Measurements from ENCODE around the gene LEUTX.
"Not testable (repeated sequence)": the region's sequence is repeated elsewhere in the genome, so short reads cannot be mapped to it uniquely, and the experiment has no call there.

LEUTX gene

GRCh38 chr19:39807846-39808364, 29.3 kb downstream of the LEUTX start:
- H3K27ac Mint-ChIP-seq, result no peak overlapping the region
- no peak for TF ChIP-seq CTCF (IDR thresholded peaks at IDR 0.05; ENCODE audit: unreplicated experiment in 3 of 3)
- H3K36me3 Mint-ChIP-seq (ENCODE audit: low read depth), result no peaks in the 10 kb centered on the region
- H3K27me3 Mint-ChIP-seq (ENCODE audit: low read depth), result no peaks in the 10 kb centered on the region
- no peak overlapping the region for H3K4me3 Mint-ChIP-seq
- H3K9me3 Mint-ChIP-seq, result peaks cover 5% of the 10 kb centered on the region
- H3K4me1 Mint-ChIP-seq, result peaks cover 24% of the 10 kb centered on the region

GRCh38 chr19:39808688-39809087, 30.0 kb downstream of the LEUTX start:
- not testable (repeated sequence) for H3K27ac Mint-ChIP-seq; H3K9me3 Mint-ChIP-seq; H3K4me3 Mint-ChIP-seq; H3K27me3 Mint-ChIP-seq (ENCODE audit: low read depth); H3K36me3 Mint-ChIP-seq (ENCODE audit: low read depth)
- peaks cover 27% of the 10 kb centered on the region for H3K4me1 Mint-ChIP-seq

- H3K4me3 Mint-ChIP-seq, result no peak overlapping the region
- H3K27me3 Mint-ChIP-seq (ENCODE audit: low read depth), result no peaks in the 10 kb centered on the region
- H3K36me3 Mint-ChIP-seq (ENCODE audit: low read depth), result no peaks in the 10 kb centered on the region
- TF ChIP-seq CTCF (IDR thresholded peaks at IDR 0.05; ENCODE audit: unreplicated experiment in 3 of 3), result no peak
- peaks cover 5% of the 10 kb centered on the region for H3K9me3 Mint-ChIP-seq
- peaks cover 25% of the 10 kb centered on the region for H3K4me1 Mint-ChIP-seq
- no peak overlapping the region for H3K27ac Mint-ChIP-seq
These were observed 30.7 kb downstream of the LEUTX start for GRCh38 chr19:39809368-39809767.

GRCh38 chr19:39810424-39810823, 31.8 kb downstream of the LEUTX start:
- no peak for TF ChIP-seq CTCF (IDR thresholded peaks at IDR 0.05; ENCODE audit: unreplicated experiment in 3 of 3)
- peaks cover 20% of the 10 kb centered on the region for H3K4me1 Mint-ChIP-seq
- H3K9me3 Mint-ChIP-seq, result peaks cover 5% of the 10 kb centered on the region
- H3K4me3 Mint-ChIP-seq, result no peak overlapping the region
- H3K27ac Mint-ChIP-seq, result no peak overlapping the region
- H3K27me3 Mint-ChIP-seq (ENCODE audit: low read depth), result no peaks in the 10 kb centered on the region
- no peaks in the 10 kb centered on the region for H3K36me3 Mint-ChIP-seq (ENCODE audit: low read depth)

- H3K4me3 Mint-ChIP-seq, result no peak overlapping the region
- peaks cover 4% of the 10 kb centered on the region for H3K36me3 Mint-ChIP-seq (ENCODE audit: low read depth)
- peaks cover 5% of the 10 kb centered on the region for H3K9me3 Mint-ChIP-seq
- no peak overlapping the region for H3K27ac Mint-ChIP-seq
- H3K4me1 Mint-ChIP-seq, result peaks cover 24% of the 10 kb centered on the region
- no peaks in the 10 kb centered on the region for H3K27me3 Mint-ChIP-seq (ENCODE audit: low read depth)
- TF ChIP-seq CTCF (IDR thresholded peaks at IDR 0.05; ENCODE audit: unreplicated experiment in 3 of 3), result no peak
These were observed 32.4 kb downstream of the LEUTX start for GRCh38 chr19:39811064-39811463.

GRCh38 chr19:39813264-39813993, 34.8 kb downstream of the LEUTX start:
- H3K4me3 Mint-ChIP-seq, result no peak overlapping the region
- H3K27me3 Mint-ChIP-seq (ENCODE audit: low read depth), result no peaks in the 10 kb centered on the region
- no peak for TF ChIP-seq CTCF (IDR thresholded peaks at IDR 0.05; ENCODE audit: unreplicated experiment in 3 of 3)
- peak overlapping the region; percentile 14 to 27 (median 16) for H3K27ac Mint-ChIP-seq
- H3K36me3 Mint-ChIP-seq (ENCODE audit: low read depth), result peaks cover 7% of the 10 kb centered on the region
- peaks cover 2% of the 10 kb centered on the region for H3K9me3 Mint-ChIP-seq
- H3K4me1 Mint-ChIP-seq, result peaks cover 37% of the 10 kb centered on the region

- not testable (repeated sequence) for H3K4me3 Mint-ChIP-seq; H3K36me3 Mint-ChIP-seq (ENCODE audit: low read depth); H3K27me3 Mint-ChIP-seq (ENCODE audit: low read depth); H3K9me3 Mint-ChIP-seq
- Mint-ChIP-seq H3K4me1 (peaks cover 44% of the 10 kb centered on the region), H3K27ac (peak overlapping the region in 1 of 3 experiments; percentile 27)
These were observed 35.5 kb downstream of the LEUTX start for GRCh38 chr19:39814111-39814510.
